COLO829 (cell line): ENCODE results near the gene TJP2.
"Not testable (repeated sequence)": the region's sequence is repeated elsewhere in the genome, so short reads cannot be mapped to it uniquely, and the experiment has no call there.

ENCODE experiments used
- DNase-seq: peaks from one replicate; pipeline ENCODE4 v3.0.0; 2012; ENCODE audit warnings: low spot score

The TJP2 gene

DNA sequence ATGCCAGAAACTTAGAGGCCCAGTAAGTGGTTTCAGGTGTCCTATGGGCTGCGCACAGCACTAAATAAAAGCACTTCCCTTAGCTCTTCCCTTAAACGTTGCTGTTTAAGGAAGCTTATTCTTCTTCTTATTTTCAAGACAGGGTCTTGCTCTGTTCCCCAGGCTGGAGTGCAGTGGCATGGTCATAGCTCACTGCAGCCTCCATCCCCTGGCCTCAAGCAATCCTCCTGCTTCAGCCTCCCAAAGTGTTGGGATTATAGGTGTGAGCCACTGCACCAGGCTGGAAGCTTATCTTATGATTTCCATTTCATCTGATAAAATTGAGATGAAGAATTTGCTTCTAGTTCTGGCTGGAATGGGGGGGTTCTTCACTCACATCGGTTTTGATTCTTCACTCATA is 15.6 kb upstream of the TJP2 start:
- DNase-seq, result no peak

DNA sequence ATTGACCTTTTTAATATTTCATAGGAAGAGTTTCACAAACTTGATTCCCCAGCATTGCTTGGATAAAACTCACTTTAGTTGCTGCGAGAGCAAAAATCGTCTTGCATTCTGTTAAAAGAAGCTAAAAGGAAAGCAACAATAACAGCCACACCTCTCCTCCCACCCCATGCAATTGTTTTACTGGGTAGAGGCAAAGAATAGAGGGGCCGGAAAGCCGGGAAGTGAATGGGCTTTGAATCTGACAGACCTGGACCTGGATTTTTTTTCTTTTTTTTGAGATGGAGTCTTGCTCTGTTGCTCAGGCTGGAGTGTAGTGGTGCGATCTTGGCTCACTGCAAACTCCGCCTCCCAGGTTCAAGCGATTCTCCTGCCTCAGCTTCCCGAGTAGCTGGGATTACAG is 9.5 kb upstream of the TJP2 start:
- not testable (repeated sequence) for DNase-seq

DNA sequence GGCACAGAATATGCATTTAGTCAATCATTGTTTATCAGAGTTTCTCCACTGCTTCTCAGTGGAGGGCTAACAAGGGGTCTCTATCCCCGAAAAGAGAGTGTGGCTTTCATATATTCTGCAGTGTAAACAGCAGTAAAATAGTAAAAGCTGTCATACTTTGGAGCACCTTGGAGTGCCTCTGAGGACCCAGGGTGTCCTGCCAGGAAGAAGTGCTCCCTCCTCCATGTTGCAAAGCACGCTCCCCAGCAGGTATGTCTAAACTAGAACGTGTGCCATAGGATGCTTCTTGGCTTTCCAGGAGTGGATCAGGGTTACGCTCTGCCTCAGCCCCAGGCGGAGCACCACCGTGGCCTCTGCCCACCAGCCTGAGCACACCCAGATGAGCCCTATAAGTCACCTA is 8.5 kb upstream of the TJP2 start:
- no peak for DNase-seq

- no peak for DNase-seq
These were observed 5.3 kb upstream of the TJP2 start for GRCh38 chr9:69168709-69169217.

GRCh38 chr9:69170231-69170630 is 3.8 kb upstream of the TJP2 start:
- no peak for DNase-seq

- DNase-seq, result no peak
These were observed 3.0 kb upstream of the TJP2 start for GRCh38 chr9:69171049-69171448.

DNA sequence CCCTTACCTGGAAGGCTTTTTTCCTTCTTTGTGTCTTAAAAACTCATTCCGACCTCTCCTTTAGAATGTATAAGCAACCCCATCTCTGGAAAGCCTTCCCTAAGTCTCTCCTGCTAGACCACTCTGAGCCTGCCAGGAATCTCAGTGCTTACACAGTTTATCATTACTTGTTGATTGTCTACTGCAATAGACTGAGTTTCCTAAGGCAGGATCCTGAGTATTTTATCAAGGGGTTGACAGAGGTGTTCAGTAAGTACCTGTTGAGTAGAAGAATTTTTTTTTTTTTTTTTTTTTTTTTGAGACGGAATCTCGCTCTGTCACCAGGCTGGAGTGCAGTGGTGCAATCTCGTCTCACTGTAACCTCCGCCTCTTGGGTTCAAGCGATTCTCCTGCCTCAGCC is 2.6 kb upstream of the TJP2 start:
- no peak for DNase-seq

DNA sequence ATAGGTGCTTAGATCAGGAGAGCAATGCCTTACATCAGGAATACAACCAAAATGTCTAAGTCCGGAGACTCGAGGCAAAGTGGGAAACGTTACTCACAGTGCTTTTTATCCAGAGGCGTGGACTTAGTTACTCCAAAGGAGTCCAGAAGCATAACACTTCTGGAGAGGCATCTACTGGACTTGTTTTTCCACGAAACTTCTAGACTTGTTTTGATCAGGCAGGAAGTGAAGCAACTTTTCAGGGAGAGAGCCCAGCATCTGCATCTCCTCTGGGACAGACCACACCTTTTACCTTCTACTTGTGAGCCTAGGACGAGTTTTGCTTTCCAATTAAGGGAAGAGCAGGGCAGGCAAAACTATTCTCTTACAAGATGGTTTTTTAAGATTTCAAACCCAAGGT is 1.2 kb upstream of the TJP2 start:
- DNase-seq, result no peak

DNA sequence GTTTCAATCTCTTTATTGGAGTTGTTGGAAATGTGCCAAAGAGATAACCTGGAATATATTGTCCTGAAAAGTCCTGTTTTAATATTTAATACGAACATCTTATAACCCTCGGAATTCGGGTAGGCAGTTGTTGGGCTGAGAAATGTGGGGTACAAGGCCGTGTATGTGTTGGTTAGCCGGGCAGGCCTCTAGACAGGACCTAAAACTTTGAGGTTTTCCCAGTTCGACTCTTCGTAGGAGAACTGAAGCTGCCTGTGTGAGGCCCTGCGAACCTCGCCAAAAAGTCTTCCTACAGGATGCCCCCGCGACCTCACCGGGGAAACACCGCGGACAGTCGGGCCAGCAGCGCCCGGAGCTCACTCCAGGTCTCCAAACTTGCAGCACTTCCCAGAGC is 583 bp upstream of the TJP2 start:
- DNase-seq, result no peak

- DNase-seq, result peak; percentile 66
These were observed 763 bp downstream of the TJP2 start for GRCh38 chr9:69174616-69175463.

GRCh38 chr9:69175486-69175885 is 1.4 kb downstream of the TJP2 start:
- DNase-seq, result no peak

DNA sequence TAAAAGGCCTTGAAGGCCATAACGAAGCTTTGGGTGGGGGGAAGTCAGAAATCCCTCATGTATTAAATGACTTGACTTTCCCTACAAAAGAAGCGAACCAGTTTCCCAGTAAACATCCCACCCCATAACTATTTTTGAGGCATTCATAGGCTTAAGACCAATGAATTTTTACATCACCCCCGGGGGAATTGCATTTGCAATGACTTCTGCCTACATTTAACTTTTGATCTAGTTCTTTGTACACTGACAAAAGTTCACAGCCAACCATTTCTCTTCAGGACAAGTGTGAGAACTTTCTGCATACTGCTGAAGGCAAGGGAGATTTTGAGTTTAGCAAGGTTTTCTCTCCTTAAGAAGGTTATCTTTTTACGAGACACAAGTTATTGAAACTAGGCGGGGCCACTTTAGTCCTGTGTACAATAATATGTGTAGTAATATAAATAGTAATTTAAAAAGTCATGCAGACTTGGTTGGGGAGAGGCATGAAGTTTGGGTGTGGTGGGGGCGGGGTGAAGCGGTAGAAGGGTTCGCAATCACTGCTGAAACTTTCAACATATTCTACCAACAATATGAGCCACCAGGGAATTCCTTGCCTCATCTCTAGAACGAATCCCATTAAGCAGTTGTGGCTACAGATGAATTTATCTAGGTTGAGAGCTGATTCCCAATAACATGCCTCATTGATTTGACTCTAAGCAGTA is 2.5 kb downstream of the TJP2 start:
- DNase-seq, result no peak

DNA sequence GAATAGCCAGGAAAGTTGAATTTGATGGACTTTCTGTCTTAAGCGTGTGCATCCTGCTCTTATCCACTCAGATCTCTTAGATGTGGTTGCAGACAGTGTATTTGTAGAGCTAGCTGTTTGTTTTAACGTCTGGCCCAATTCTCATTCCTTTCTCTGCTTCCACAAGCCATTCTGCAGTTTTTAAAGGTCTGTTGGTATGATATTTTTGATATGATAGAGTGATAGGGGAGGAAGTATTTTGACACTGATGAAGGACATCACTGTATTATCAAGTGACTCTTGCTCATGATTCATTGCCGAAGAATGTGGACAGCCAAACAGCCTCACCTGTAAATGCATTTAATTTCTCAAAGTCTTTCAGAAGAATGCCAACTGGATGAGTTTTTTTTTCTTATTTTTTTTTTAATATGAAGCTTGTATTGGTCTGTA is 4.5 kb downstream of the TJP2 start:
- peak; percentile 42 for DNase-seq

GRCh38 chr9:69179037-69179436 is 5.0 kb downstream of the TJP2 start:
- no peak for DNase-seq

DNA sequence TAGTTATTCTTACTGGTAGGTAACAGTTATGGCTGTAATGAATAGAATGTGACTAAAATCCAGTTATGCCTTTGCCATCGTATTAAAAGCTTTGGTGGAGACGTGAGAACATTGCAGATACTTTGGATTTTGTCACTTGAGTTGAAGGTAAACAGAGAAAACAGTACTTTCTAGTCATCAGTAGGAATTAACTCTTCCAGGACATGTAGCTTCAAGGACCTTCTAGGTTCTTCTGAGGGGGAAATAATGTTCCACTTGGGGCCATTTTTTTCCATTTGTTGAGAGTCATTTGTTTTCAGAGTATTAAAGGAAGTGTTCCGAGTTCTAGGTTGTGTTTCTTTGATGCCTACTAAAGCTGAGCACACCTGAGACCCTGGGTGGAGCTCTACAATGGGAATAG is 6.1 kb downstream of the TJP2 start:
- no peak for DNase-seq

DNA sequence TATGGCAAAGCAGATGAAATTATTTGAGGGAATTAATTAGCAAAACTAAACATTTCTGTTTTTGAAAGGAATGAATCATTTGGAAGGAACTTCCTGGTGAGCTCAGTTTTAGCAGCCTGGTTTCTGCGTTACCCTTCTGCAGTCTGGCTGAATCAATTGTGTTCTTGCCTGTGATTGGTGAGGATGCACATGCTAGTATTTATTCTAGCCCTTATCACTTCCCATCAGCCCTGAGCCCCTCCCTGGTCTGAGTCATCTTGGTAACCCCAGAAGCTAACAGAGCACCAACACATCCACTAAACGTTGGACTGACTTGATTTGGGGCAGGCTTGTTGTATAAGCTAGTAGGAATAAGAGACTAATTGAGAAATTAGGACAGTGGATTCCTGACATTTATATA is 6.6 kb downstream of the TJP2 start:
- DNase-seq, result peak; percentile 88

DNA sequence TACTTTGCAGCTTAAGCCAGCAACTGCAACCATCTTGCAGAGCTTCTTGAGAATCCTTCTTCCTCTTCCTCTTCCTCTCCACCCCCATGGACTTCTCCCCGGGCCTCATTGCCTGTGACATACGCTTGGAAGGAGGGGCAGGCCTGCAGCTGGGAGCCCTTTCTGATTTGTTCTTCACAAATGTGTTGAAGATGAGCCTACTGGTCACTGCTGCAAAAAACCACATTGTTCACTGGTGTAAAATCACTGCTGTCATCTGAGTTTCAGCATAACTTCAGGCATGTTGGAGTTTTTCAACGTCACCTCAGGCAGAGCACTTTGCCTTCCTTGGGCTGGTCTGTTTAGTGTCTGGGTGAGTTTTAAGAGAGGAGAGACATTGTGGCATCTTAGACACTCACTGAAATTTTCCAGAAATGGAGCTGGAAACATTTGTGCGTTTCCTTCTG is 7.9 kb downstream of the TJP2 start:
- DNase-seq, result no peak

DNA sequence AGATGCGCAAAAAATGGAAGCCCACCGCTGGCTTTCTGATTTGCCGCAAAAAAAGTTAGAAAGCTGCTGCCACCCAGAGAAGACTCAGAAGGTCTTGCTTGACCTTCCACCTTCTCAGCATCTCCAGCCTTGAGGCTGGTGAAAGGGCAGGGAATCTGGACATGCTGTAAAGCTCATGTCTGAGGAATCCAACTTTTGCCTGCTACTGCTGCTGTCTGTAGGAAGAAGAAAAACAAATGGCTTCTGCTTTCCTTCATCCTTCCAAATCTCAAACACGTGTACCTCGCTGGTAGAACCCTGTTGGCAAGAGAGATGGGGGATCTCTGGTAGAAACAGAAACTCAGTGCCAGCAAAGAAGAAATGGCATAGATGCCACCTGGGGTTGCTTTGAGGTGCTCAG is 10.2 kb downstream of the TJP2 start:
- no peak for DNase-seq

- DNase-seq, result peak; percentile 60
These were observed 12.9 kb downstream of the TJP2 start for GRCh38 chr9:69186841-69187611.

DNA sequence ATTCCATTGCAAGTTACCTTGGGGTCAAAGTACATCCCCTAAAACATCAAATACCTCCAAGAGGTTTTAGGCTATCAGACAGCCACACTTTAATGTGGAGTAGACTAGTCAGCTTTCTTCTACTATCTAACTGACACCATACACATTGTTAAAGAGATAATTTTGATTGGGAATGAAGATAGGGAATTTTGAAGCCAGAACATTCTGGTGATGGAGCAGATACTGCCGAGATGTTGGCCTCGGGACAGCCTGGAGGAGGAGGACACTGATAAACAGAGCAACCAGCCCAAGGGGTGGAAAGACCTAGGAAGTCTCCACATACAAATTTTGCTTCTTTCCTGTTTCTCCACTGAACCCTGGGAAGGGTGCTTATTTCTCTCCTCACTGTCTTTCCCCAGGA is 14.9 kb downstream of the TJP2 start:
- DNase-seq, result no peak

DNA sequence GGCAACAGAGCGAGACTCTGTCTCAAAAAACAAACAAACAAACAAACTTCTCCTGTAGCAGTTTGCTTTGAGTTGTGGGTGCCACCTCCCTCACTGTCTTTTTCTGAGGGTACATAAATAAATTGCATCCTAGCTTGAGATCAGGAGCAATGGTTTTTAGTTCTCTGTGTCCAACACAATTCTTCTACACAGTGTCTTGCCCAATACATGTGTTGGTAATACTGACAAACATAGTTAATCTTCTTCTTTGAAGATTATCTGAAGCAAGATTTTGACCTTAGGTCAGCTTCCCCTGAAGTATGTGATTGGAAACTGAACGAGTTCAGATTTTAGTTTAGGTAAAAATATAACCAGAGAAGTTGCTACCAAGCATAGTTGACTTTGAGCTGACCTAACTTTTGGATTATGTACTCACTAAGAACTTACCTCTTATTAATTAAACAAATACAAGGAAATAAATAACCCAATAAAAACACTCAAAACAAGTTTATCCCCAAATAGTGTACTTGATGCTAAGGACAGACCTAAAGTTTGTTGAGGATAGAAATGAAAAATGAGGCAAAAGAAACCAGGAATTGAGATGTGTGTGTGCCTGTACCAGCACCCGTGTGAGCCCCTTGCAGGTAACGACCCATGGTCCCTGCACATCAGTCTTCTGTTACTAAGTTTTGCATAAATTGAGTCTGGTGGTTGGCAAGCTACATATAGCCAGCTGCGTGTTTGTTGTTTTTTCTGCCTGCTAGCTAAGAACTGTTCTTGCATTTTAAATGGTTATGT is 16.2 kb downstream of the TJP2 start:
- DNase-seq, result no peak

- no peak for DNase-seq
These were observed 16.7 kb downstream of the TJP2 start for GRCh38 chr9:69190863-69191181.
